T-helper 2 cell treated with Interferon-gamma antibody and Interleukin-4, amounts not matched to agents 5 μg/mL and 100 μg/mL, for 36 hours (primary cell): ENCODE data around the gene ZG16B.

Source experiments
- DNase-seq: peaks from one replicate; pipeline ENCODE4 v3.0.0; 2021; ENCODE audit warnings: low spot score
- H3K27ac Mint-ChIP-seq: one replicate; pipeline ENCODE4 v1.8.0; 2021; ENCODE audit warnings: mild to moderate bottlenecking, mixed read lengths
- H3K27me3 Mint-ChIP-seq: one replicate; pipeline ENCODE4 v1.8.0; 2021; ENCODE audit warnings: low read depth, mixed read lengths
- H3K36me3 Mint-ChIP-seq: one replicate; pipeline ENCODE4 v1.8.0; 2021; ENCODE audit warnings: low read depth, mixed read lengths
- H3K4me1 Mint-ChIP-seq: one replicate; pipeline ENCODE4 v1.8.0; 2021; ENCODE audit warnings: low read depth, mixed read lengths
- H3K4me3 Mint-ChIP-seq: one replicate; pipeline ENCODE4 v1.8.0; 2022; ENCODE audit warnings: mild to moderate bottlenecking, moderate library complexity, mixed read lengths
- H3K9me3 Mint-ChIP-seq: one replicate; pipeline ENCODE4 v1.8.0; 2021; ENCODE audit warnings: mixed read lengths

The ZG16B gene

DNA sequence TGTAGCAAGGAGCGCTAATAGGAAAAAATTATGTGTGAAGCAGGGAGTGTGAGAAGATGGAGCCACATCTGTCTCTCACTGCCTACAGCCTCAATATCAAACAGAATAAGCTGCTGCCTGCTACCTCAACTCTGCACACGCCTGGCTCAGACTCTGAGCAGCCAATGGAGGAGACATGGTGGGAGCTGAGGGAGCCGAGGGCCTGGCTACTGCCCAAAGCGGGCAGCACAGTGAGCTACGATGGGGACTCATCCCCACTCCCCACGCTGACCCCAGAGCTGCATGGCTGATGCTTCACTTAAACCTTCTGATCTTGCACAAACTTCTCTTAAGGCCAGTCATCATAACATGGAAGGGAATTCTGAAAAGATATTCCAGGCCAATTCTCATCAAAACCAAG, 41.8 kb downstream of the ZG16B start:
- Mint-ChIP-seq H3K4me1 (peaks cover 2% of the 10 kb centered on the region), H3K27me3 (peaks cover 3% of the 10 kb centered on the region), H3K4me3 (no peak overlapping the region), H3K27ac (no peak overlapping the region), H3K36me3 (no peaks in the 10 kb centered on the region), H3K9me3 (no peaks in the 10 kb centered on the region)
- DNase-seq = no peak

DNA sequence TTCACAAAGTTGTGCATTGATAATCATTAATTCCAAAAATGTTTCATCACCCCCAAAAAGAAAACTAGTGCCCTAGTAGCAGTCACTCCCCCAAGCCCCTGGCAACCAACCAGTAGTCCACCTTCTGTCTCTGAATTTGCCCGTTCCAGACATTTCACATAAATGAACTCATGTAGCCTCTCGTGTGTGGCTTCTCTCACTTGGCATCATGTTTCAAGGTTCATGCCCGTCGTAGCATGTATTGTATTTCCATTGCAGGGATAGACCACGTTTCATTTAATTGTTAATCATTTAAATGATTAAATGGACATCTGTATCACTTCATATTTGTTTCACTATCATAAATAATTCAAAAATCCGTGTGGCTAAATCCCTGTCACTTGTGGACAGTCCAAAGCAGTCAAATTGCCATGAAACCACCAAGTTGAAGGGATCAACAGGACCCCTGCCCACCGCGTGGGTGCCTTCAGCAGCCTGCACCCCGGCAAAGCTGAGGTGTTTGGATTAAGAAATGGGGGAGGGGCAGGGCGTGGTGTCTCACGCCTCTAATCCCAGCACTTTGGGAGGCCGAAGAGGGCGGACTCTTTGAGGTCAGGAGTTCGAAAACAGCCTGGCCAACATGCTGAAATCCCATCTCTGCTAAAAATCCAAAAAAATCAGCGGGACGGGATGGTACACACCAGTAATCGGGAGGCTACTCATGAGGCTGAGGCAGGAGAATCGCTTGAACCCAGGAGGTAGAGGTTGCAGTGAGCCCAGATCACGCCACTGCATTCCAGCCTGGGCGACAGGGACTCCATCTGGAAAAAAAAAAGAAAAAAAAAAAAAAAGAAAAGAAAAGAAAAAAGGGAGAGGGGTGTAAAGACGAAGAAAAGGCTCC, 44.2 kb downstream of the ZG16B start:
- Mint-ChIP-seq H3K27ac (no peak overlapping the region), H3K27me3 (peaks cover 3% of the 10 kb centered on the region), H3K36me3 (no peaks in the 10 kb centered on the region), H3K9me3 (no peaks in the 10 kb centered on the region), H3K4me3 (no peak overlapping the region), H3K4me1 (no peaks in the 10 kb centered on the region)
- DNase-seq = no peak

DNA sequence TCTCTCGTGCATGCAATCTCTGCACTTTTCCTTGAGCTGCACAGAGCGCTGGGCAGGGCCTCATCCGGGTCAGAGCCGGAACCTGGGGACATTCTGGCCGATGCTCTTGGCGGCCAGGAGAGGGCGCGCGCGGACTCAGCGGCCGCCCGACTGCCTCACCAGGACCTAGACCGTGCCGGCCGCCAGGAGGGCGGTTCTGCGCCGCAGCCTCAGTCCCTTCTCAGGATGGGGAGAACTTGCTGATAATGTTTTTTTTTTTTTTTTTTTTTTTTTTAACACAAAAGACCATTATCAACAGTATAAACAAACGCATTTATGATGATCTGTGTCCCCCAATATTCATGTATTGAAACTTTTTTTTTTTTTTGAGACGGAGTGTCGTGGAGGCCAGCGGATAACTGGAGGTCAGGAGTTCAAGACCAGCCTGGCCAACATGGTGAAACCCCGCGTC, 44.8 kb downstream of the ZG16B start:
- Mint-ChIP-seq H3K9me3 (peaks cover 5% of the 10 kb centered on the region), H3K27me3 (peaks cover 3% of the 10 kb centered on the region), H3K4me3 (no peak overlapping the region), H3K4me1 (no peaks in the 10 kb centered on the region), H3K27ac (no peak overlapping the region), H3K36me3 (no peaks in the 10 kb centered on the region)
- DNase-seq = peak; percentile 58

DNA sequence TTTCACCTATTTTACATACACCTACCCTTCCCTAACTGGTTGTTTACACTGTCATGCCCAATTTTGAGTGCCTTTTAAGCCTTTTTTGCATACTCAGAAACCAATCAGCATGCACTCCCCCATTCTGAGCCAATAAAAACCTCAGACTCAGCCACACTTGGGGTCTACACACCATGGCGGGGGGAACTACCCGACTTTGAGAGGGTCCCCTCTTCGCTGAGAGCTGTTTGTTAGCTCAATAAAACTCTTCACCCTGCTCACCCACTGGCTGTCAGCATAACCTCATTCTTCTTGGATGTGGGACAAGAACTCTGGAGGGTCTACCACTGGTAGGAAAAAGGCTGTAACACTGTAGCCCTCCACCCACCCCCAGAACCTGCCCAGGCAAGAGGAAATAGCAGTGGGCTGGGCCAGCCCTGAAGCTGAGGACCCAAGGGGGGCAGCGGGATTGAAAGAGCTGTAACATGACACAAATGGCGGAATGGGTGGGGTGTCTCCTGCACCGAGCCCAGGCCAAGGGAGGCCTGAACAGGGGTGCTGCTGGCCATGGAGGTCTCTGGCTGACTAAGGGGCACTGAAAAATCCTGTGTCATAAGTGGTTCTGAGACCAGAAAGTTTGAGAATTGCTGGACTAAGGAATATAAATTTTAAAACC, 49.9 kb downstream of the ZG16B start:
- Mint-ChIP-seq H3K4me3 (no peak overlapping the region), H3K27ac (no peak overlapping the region), H3K4me1 (peaks cover 9% of the 10 kb centered on the region), H3K36me3 (no peaks in the 10 kb centered on the region), H3K9me3 (peaks cover 7% of the 10 kb centered on the region), H3K27me3 (peaks cover 3% of the 10 kb centered on the region)
- no peak for DNase-seq
